Astrocyte of the cerebellum (primary cell): ENCODE data around the gene SLC7A14.

Experiments
- DNase-seq: peaks from one replicate; pipeline ENCODE4 v3.0.0-alpha.2; 2011; ENCODE audit warnings: low read depth
- H3K4me3 ChIP-seq: 2 replicates; pipeline ENCODE4 v1.5.1; 2011; ENCODE audit warnings: mild to moderate bottlenecking, low read depth, low read length, moderate library complexity
- CTCF ChIP-seq: IDR thresholded peaks from 2 replicates; pipeline ENCODE4 v1.5.1; 2012; ENCODE audit warnings: low read length, low read depth, moderate library complexity, mild to moderate bottlenecking; ENCODE audit errors: missing control alignments
- in situ Hi-C: cut with HindIII; loops from 2 replicates; pipeline ENCODE4 v1.10.0; 2017; ENCODE audit warnings: low sequenced_read_pairs

Gene SLC7A14

GRCh38 chr3:170493712-170494182 is 92.1 kb downstream of the SLC7A14 start:
- TF ChIP-seq CTCF, result no peak
- in situ Hi-C loops, result no loop called here

GRCh38 chr3:170491901-170492300 is 94.0 kb downstream of the SLC7A14 start:
- H3K4me3 ChIP-seq, result no peak overlapping the region
- no peak for TF ChIP-seq CTCF
- no peak for DNase-seq
- in situ Hi-C loops, result no loop called here

More at GRCh38 chr3:170493712-170494182, 92.1 kb downstream of the SLC7A14 start:
- DNase-seq, result no peak
- no peak overlapping the region for H3K4me3 ChIP-seq

GRCh38 chr3:170490828-170491560 is 94.9 kb downstream of the SLC7A14 start:
- no peak overlapping the region for H3K4me3 ChIP-seq
- DNase-seq, result no peak
- in situ Hi-C loops, result no loop called here
- TF ChIP-seq CTCF, result no peak

GRCh38 chr3:170488802-170489201 is 97.1 kb downstream of the SLC7A14 start:
- no peak overlapping the region for H3K4me3 ChIP-seq
- peak; percentile 44 for DNase-seq
- in situ Hi-C loops, result no loop called here
- no peak for TF ChIP-seq CTCF

- in situ Hi-C loops, result no loop called here
- no peak overlapping the region for H3K4me3 ChIP-seq
- no peak for TF ChIP-seq CTCF
- DNase-seq, result no peak
Measured at GRCh38 chr3:170487031-170487430, 98.8 kb downstream of the SLC7A14 start.

- no peak for TF ChIP-seq CTCF
- no peak for DNase-seq
- H3K4me3 ChIP-seq, result no peak overlapping the region
- in situ Hi-C loops, result no loop called here
Measured at GRCh38 chr3:170486398-170486797, 99.5 kb downstream of the SLC7A14 start.
